ENCODE data around the gene SPIN1.
A peak's percentile ranks its signal among the peaks of the same experiment; 100 is the strongest.

SPIN1 gene

DNA sequence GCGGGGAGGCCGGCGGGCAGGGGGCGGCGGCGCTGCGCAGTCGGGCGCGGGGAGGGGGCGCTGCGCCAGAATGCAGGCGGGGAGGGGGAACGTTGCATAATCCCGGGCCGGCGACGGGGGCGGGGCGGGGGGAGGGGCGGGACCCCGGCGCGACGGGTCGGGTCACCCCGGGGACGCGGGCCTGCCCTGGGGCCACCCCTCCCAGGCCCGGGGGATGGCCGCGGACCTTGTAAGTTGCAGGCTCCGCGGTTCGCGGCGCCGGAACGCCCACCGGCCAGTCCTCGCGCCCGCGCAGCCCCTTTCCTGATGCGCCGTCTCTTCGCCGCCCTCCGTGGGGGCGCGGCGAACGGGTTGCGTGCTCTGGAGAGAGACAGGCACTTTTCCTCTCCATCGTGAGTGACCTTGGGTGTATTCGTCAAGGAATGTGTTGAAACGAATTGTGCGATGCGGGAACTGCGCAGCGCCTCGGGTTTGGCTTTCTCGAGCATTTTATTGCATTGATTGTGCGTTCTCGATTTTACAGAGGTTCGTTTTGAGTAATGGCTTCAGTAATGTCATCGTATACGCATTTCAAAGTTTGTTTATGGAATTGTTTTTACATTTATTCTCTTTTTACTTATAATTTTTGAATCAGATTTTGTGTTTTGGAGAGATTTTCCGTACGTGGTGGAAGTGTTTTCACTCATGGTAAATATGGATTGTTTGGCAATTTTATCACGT is 802 bp downstream of the SPIN1 start:
- peak; percentile 23 for DNase-seq (ENCODE audit: low read depth)

DNA sequence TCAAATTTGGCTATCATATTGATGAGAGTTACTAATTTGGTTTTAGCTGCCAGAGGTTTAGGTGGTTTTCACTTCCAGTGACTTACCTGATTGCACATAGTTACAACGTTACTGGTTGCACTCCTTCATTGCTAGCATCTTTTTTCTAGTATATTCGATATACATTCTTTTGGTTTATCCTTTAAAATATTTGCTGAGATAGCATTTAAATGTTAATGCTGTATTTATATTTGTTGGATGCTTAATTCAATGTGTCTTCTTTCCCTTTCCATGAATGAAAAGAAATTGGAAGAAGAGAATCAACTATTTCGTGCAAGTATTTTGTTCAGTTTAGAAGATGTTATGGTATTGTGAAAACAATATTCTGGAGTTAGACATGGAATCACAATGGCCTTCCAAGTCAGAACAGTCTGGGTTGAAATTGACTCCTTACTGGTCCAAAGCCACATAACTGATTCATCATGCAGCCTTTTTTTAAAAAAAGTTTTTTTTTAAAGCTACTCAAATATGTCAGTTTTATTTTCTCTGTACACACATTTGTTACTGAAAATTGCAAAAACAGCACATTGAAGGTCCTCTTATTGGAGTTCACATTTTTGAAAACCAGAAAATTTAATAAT is 2.2 kb downstream of the SPIN1 start:
- no peak for DNase-seq (ENCODE audit: low read depth)

DNA sequence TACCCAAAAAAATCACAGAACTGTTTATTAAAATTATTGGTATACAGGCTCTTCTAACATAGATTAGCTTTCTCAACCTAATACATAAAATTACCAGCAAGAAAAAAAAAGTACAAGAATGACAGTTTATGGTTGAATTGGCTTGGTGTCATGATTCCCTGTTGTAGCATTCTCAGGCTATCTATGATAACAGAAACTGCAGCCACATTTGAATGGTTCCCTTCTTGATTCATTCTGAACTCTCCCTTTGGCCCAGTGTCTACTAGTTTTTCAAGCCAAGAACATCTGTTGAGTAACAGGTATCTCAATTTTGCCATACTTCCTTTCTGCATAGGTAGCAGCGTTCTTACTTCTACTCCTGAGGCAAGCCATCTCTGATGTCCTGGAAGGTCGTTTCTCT is 3.0 kb downstream of the SPIN1 start:
- DNase-seq (ENCODE audit: low read depth), result no peak

DNA sequence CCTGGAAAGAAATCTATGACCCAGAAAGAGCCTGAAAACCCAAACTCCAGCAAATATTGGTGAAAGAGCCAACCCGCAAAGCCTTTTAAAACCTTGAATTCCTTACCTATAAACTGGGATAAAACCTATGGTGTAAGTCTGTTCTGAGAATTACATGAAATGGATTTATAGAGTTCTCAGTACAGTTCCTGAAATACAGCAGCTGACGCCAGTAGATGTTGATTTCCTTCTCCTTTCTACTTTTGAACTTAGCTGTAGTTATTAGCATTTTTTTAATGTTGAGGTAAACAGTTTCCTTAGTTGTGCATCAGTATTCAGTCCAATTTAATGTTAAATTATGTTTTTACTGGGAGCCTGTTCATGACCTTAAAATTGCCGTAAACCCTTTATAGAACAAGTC is 3.7 kb downstream of the SPIN1 start:
- DNase-seq (ENCODE audit: low read depth), result no peak

DNA sequence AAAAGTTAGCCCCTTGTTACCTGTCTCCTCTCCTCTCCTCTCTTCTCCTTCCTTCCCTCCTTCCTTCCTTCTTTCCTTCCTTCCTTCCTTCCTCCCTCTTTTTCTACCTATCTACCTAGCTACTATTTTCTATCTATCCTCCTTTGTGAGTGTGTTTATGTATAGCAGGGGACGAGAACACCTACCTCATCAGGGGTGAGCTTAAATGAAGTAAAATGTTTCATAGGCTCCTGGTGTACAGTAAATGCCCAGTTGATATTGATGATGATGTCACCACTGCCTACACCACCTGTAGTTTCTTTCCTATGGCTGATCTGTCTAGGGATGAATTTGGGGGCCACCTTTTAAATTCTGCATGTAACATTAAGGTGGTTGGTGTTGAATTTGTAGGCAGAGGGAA is 4.3 kb downstream of the SPIN1 start:
- no peak for DNase-seq (ENCODE audit: low read depth)

DNA sequence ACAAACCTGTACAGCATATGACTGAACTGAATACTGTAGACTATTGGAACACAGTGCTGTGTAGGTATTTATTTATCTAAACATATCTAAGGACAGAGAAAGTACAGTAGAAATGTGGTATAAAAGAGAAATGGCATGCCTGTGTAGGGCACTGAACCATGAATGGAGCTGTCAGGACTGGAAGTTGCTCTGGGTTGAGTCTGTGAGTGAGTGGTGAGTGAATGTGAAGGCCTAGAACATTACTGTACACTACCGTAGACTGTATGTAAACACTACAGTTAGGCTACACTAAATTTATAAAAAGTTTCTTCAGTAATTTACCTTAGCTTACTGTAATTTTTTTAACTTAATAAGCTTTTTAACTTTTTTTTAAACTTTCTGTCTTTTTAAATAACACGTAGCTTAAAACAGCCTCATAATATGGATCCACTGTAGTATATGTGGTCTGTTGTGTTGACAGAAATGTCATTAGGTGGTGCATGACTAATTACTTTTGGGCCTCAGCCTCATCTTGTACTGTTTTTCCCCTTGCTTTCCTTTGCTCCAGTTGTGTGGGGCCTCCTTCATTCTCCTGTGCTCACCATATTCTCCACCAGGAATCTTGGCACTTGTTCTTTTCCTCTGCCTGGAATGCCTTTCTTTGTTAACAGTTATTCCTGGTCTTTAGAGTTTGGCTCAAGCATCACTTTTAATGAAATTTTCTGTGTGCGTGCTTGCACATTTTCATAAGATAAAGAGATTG is 8.8 kb downstream of the SPIN1 start:
- no peak for DNase-seq (ENCODE audit: low read depth)

DNA sequence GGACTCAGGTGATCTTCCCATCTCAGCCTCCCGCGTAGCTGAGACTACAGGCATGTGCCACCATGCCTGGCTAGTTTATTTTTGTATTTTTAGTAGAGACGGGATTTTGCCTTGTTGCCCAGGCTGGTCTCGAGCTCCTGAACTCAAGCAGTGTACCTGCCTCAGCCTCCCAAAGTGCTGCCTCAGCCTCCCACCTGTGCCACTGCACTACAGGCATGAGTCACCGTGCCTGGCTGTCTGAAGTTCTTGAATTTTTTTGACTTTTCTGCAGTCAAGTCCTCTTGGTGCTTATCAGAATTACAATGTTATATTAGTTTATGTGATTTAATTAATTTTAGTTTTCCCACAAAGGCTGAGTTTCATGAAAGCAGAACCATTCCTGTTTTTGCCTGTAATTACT is 9.8 kb downstream of the SPIN1 start:
- DNase-seq (ENCODE audit: low read depth), result no peak

DNA sequence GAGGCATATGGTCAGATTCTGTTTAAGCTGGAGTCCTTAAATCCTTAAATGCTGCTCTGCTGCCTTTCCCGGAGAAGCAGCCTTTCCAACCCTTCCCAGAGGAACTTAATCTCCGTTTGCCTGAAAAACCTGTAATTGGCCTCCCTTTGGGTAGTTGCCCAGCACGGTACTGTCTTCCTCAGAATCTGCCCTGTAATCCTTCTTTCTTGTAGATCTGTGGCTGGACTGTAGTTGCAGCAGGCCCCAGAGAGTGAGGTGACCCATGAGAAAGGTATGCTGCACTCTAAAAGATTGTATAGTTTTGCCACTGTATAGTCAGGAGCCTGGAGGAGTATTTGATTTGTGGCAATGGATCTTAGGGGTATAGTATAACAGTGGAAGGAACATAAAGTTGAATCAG is 11.7 kb downstream of the SPIN1 start:
- no peak for DNase-seq (ENCODE audit: low read depth)

DNA sequence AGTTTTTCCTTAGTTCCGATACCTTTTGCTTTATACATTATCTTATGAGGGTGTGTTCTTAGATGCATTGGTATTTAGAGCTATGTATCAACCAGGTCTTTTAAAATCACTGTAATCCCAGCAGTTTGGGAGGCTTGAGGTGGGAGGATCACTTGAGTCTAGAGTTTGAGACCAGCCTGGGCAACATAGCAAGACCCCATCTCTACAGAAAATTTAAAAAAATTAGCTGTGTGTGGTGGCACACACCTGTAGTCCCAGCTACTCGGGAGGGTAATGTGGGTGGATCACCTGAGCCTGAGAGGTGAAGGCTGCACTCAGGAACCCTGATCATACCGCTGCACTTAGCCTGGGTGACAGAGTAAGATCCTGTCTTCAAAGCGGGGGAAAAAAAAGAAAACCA is 15.1 kb downstream of the SPIN1 start:
- DNase-seq (ENCODE audit: low read depth), result no peak

DNA sequence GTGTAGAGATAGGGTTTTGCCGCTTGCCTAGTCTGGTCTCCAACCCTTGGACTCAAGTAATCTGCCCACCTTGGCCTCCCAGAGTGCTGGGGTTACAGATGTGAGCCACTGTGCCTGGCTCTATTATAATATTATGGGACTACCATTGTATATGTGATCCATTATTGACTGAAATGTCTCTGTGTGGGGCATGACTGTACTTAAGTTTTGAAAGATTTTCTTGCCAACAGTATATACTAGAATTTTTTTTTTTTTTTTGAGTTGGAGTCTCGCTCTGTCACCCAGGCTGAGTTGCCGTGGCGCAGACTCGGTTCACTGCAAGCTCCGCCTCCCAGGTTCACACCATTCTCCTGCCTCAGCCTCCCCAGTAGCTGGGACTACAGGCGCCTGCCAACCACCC is 17.8 kb downstream of the SPIN1 start:
- DNase-seq (ENCODE audit: low read depth), result no peak

DNA sequence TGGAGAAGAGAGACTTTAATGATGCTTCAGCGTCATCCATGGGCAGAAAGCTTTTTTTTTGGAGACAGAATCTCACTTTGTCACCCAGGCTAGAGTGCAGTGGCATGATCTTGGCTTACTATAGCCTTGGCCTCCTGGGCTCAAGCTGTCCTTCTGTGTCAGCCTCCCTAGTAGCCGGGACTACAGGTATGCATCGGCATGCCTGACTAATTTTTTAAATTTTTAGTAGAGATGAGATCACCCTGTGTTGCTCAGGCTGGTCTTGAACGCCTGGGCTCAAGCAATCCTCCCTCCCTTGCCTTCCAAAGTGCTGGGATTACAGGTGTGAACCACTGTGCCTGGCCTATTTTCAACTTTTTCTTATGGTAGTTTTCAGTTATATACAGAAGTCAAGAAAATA is 23.2 kb downstream of the SPIN1 start:
- no peak for DNase-seq (ENCODE audit: low read depth)

DNA sequence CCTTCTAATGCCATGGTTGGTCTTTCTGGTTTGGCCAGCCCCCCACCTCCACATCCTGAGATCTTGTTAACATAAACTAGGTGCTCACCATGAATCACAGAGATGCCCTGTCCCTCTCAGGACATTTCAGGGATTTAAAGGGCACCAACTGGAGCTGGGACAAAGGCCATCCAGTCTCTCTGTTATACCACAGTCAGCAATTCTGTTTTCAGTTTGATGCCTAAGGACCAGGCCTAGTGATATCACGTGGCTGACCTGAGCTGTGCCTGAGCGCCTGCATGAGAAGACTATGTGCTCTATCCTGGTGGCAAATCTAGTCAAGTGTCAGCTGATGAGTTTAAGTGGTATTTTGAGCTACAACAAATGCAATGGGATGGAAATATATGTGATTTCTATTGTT is 26.1 kb downstream of the SPIN1 start:
- no peak for DNase-seq (ENCODE audit: low read depth)

DNA sequence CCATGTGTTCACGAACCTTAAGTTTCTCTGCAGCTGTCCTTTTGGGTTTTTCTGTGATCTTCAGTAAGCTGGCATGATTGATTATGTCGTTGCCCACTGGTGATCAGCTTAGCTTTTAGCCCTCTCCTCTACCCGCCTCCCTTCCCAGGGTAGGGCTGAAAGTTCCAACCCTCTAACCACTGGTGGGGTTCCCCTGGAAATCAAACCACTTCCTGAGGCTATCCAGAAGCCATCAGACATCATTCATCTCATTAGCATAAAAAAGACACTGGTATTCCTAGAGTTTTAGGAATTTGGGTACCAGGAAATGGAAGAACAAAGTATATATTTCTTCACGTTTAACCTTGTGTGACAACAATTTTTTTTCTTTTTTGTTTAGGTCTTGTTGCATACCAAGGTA is 29.8 kb downstream of the SPIN1 start:
- no peak for DNase-seq (ENCODE audit: low read depth)

DNA sequence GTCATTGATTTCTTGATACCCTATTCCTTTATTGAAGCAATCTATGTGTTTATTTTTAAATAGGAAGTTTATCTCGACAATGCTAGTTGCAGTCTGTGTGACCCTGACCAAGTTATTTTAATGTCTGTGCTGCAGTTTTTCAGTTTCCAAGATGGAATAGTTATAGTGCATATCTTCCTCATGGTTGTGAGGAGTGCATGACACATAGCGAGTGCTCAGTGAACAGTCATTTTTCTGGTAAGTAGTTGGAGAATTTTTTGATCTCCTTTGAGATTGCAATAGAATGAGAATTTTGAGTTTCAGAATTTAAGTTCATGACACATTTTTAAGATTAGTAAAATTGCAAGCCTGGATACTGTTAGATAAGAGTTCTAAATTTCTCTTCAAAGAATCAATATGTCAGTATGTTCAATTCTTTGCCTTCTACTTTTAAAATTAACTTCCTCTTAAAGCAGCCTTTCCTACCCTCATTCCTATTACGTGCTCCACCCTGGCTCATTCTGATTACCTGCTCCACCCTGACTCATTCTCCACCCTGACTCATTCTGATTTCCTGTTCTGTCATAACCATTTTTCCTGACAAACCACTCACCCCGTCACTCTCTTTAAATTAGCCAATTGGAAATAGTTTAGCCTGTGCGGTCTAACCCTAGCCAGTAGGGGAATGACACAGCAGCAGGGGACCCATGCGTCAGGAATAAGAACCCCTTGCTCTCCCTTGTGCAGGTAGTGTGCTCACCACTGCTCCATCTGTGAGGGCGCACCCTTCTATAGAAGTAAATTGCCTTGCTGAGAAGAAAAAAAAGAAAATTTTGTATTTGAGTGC is 30.7 kb downstream of the SPIN1 start:
- DNase-seq (ENCODE audit: low read depth), result peak; percentile 1

DNA sequence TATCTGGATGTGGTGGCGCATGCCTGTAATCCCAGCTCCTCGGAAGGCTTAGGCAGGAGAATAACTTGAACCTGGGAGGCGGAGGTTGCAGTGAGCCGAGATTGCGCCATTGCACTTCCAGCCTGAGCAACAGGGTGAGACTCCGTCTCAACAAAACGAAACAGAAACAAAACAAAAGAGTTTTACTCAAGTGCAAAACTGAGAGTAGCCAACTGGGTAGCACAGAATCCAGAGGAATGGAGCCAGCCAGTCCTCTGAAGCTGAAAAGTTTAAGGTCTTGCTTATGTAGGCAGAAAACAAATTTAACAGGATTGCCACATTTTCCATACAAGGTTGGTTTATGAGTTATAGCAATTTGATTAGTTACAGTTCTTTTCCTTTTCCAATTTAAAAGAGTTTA is 32.0 kb downstream of the SPIN1 start:
- DNase-seq (ENCODE audit: low read depth), result no peak

DNA sequence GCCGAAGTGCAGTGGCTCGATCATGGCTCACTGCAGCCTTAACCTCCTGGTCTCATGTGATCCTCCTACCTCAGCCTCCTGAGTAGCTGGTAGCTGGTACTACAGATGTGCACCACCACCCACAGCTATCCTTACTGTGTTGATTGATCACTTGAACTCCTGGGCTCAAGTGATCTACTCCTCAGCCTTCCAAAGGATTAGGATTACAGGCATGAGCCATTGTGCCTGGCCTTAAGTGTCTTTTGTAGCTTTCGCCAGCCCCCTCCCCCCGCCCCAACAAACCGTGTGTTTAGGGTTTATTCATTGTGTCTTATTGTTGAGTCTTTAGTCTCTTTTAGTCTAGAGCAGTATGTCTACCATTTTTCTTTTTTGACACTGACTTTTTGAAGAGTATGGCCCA is 33.1 kb downstream of the SPIN1 start:
- DNase-seq (ENCODE audit: low read depth), result no peak

DNA sequence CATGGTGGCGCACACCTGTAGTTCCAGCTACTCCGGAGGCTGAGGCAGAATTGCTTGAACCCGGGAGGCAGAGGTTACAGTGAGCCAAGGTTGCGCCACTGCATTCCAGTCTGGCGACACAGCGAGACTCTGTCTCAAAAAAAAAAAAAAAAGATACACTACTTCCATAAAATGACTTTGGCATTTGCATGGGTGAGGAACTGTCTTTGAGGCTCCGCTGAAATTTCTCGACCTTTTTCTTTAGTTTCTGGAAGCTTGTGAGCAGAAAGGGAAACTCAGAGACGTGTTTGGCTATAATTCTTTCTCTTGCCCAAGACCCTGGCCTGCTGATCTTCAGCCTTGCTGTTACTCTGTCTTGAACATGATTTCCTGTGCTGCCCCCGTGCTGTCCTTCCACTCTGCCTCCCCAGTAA is 37.3 kb downstream of the SPIN1 start:
- DNase-seq (ENCODE audit: low read depth), result no peak

DNA sequence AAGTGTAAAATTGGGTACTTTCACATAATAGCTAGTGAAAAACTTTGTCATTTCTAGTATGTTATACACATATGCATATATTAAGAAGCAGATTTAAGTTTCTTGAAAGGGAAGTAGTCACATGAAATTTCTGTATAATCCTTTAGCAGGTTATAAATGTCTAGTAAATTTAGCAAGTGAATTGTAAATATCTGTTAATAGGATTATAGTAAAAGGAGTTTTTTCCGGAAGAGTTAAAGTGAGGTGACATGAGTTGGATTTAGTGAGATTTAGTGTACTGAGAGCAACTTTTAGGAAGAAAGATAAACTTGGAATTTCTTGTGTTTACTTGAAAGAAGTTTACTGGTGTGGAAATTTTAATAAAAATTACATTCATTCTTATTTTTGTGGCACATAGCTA is 38.4 kb downstream of the SPIN1 start:
- DNase-seq (ENCODE audit: low read depth), result no peak

DNA sequence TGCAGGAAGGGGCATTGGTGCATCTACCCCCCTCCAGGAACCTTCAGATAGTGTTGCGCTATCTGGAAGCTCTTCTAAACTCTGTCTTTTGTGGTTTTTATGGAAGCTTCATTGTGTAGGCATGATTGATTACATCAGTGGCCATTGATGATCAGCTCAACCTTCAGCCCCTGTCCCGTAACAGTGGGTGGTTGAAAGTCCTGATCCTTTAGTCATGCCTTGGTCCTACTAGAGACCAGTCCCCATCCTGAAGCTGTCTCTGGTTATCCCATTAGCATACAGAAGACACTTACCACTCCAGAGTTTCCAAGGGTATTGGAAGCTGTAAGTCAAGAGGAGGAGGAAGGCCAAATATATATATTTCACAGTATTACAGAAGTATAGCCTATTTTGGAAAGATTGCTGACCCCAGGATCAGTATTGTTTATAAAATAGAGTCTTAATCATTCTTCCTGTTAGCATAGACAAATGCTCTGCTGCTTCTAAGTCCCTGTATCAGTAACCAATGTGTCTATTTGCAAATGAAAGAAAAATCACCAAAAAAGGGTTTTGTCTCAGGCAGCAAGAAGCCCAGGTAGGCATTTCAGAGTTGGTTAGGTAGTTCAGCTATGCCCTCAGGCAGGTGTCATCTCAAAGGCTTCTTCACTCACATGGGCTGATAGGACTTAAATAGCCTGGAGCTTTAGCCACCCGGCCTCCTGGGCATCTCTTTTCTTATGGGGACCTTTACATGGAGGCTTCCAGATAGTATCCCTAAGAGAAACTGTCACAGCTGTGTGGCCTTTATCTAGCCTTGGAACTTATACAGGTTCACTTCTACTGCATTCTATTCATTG is 41.6 kb downstream of the SPIN1 start:
- DNase-seq (ENCODE audit: low read depth), result no peak

DNA sequence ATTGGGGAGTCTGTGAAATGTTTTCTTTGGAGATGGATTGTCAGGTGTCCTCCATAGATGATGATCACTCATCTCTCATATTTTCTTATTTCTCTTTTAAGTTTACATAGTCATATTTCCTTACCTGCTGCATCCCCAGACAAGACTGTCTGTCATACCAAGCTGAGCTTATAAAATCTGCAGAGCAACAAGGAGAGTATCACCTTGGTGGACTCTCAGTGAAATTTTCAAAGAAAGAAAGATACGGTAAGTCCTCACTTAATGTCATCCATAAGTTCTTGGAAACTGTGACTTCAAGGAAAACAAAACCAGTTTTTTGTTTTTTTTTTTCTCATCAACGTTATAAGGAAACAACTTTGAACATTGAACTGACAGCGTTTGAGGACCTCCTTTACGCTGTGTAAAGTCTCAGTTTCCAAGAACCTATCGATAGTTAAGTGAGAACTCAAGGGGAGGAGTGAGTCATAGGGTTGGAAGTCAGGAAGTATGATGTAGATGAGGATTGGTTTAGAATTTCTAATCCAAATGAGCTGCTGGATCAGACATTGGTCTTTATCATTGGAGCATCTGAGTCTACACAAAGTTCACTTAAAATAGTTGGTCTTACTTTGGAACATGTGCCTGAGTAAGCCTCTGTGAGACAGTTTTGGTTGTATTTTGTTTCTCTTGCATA is 45.5 kb downstream of the SPIN1 start:
- DNase-seq (ENCODE audit: low read depth), result no peak

DNA sequence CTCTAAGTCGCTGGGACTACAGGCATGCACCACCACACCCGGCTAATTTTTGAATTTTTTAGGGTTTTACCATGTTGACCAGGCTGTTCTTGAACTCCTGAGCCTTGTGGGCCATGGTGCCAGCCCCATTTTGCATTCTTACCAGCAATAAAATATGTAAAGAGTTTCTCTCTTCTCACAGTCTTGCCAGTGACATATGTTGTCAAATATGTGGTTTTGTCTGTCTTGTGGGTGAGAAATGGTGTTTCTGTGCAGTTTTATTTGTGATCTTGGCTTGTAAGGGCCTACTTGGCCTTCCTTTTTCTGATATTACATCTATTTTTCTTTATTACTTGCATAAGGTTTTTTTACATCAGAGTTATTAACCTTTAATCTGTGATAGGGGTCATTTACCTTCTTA is 47.1 kb downstream of the SPIN1 start:
- DNase-seq (ENCODE audit: low read depth), result no peak
